Esophagus muscularis mucosa (tissue), 3 donors: Measurements from ENCODE around the gene BRMS1.

Source experiments
- POLR2A ChIP-seq: fragments of 450-650 bp; IDR thresholded peaks from one replicate; pipeline ENCODE4 v1.6.1; 2017; ENCODE audit warnings: antibody characterized with exemption, moderate library complexity, mild to moderate bottlenecking, low read depth
- POLR2AphosphoS5 ChIP-seq, 2 donors: sonication (generic); formaldehyde crosslinking; IDR thresholded peaks; one replicate each; pipeline ENCODE4 v1.6.1; 2017; ENCODE audit warnings: antibody characterized with exemption in 2 of 2
- TF ChIP-seq, protein P1 (sequence below), 3 experiments: fragments of 200-600 bp in 2 of 3; fragments of 450-650 bp in 1 of 3; sonication (generic) in 2 of 3; IDR thresholded peaks; one replicate each; pipeline ENCODE4 v1.5.1; 2017 to 2019; ENCODE audit warnings: antibody characterized with exemption in 3 of 3, mild to moderate bottlenecking in 2 of 3, moderate library complexity in 1 of 3

DNA sequence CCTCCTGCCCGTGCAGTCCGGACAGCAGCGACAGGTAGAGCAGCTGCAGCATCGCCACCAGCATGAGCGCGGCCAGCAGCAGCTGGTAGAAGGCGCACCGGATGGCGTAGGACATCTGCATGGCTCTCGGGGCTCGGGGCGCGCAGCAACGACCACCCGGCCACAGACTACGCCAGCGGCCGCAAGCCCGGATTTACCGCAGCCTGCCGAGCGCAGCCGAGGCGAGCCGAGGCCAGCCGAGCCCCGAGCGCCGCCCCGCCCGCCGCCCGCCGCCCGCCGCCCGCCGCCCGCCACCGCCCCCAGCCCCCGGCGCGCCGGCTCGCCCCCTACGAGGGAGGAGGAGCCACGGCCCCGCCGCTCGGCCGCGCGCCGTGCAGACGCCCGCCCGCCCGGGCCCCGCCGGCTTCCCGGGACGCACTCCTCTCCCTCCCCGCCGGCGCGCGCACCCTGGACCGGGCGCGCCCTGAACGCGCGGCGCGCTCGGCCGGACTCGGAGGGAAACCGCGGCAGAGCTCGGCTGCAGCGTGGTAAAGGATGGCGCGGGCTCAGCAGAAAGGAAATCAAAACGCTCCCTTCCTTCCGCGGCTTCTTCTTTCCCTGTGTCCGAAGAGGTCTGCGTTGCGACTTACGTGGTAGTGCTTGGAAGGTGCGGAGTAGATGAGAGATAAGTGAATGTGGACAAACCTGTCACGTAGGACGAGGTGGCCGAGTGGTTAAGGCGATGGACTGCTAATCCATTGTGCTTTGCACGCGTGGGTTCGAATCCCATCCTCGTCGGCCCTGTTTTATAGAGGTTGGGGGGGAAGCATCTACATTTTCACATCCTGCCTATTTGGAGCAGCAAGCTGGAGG lies 2.7 kb upstream of the BRMS1 start, which contains the start of gene B4GAT1:
- TF ChIP-seq, protein P1, sequence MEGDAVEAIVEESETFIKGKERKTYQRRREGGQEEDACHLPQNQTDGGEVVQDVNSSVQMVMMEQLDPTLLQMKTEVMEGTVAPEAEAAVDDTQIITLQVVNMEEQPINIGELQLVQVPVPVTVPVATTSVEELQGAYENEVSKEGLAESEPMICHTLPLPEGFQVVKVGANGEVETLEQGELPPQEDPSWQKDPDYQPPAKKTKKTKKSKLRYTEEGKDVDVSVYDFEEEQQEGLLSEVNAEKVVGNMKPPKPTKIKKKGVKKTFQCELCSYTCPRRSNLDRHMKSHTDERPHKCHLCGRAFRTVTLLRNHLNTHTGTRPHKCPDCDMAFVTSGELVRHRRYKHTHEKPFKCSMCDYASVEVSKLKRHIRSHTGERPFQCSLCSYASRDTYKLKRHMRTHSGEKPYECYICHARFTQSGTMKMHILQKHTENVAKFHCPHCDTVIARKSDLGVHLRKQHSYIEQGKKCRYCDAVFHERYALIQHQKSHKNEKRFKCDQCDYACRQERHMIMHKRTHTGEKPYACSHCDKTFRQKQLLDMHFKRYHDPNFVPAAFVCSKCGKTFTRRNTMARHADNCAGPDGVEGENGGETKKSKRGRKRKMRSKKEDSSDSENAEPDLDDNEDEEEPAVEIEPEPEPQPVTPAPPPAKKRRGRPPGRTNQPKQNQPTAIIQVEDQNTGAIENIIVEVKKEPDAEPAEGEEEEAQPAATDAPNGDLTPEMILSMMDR (IDR thresholded peaks at IDR 0.05): no peak
- peak; percentile 67 to 80 for TF ChIP-seq POLR2AphosphoS5 (IDR thresholded peaks at IDR 0.05)
- TF ChIP-seq POLR2A: no peak
